SU-DHL-6 (cell line): ENCODE results near the gene TULP4.
"Not testable (repeated sequence)": the region's sequence is repeated elsewhere in the genome, so short reads cannot be mapped to it uniquely, and the experiment has no call there.

Experiments
- H2AFZ ChIP-seq: fragments of 200-600 bp; sonication (generic); 2 replicates; pipeline ENCODE4 v1.6.1; 2014; ENCODE audit warnings: low read depth, mild to moderate bottlenecking, moderate library complexity, mixed read lengths, antibody characterized with exemption, low read length; ENCODE audit not compliant: severe bottlenecking
- H3F3A ChIP-seq: fragments of 200-600 bp; shearing (Covaris generic); 2 replicates; pipeline ENCODE4 v1.6.0; 2016; ENCODE audit warnings: antibody characterized with exemption, mild to moderate bottlenecking; ENCODE audit not compliant: insufficient read depth
- H3K27ac ChIP-seq: fragments of 200-600 bp; sonication (generic); 2 replicates; pipeline ENCODE4 v1.5.1; 2016; ENCODE audit warnings: low read depth, mild to moderate bottlenecking, low read length, moderate library complexity, mixed read lengths
- H3K27me3 ChIP-seq: fragments of 200-600 bp; sonication (generic), shearing (Covaris generic); 2 replicates; pipeline ENCODE4 v1.6.0; 2014; ENCODE audit warnings: mild to moderate bottlenecking, low read length
- H3K36me3 ChIP-seq: fragments of 200-600 bp; sonication (generic); 2 replicates; pipeline ENCODE4 v1.6.1; 2014; ENCODE audit warnings: mild to moderate bottlenecking, low read length, mixed read lengths
- H3K4me2 ChIP-seq: fragments of 300-600, 200-600 bp; shearing (Covaris generic), sonication (generic); 2 replicates; pipeline ENCODE4 v1.6.0; 2014; ENCODE audit warnings: low read length, low read depth, mild to moderate bottlenecking; ENCODE audit not compliant: poor library complexity, severe bottlenecking
- H3K4me3 ChIP-seq: fragments of 200-600 bp; sonication (generic); 2 replicates; pipeline ENCODE4 v1.5.1; 2014; ENCODE audit warnings: antibody characterized with exemption, low read length, mild to moderate bottlenecking, mixed read lengths; ENCODE audit not compliant: insufficient read depth, poor library complexity, severe bottlenecking
- H3K79me2 ChIP-seq: fragments of 200-600 bp; sonication (generic); 2 replicates; pipeline ENCODE4 v1.6.1; 2014; ENCODE audit warnings: mild to moderate bottlenecking, low read length, moderate library complexity; ENCODE audit not compliant: insufficient read depth
- H3K9ac ChIP-seq: fragments of 200-600 bp; sonication (generic); 2 replicates; pipeline ENCODE4 v1.7.0; 2014; ENCODE audit warnings: mild to moderate bottlenecking, low read length
- H3K9me2 ChIP-seq: fragments of 200-600 bp; sonication (generic); replicated peaks from 2 replicates; pipeline ENCODE4 v1.6.1; 2014; ENCODE audit warnings: low read length; ENCODE audit not compliant: insufficient read depth
- H3K9me3 ChIP-seq: fragments of 200-600 bp; sonication (generic); 2 replicates; pipeline ENCODE4 v1.6.1; 2014; ENCODE audit warnings: low read length, mixed read lengths; ENCODE audit not compliant: insufficient read depth
- H4K20me1 ChIP-seq: fragments of 200-600 bp; sonication (generic); 2 replicates; pipeline ENCODE4 v1.6.1; 2014; ENCODE audit warnings: low read depth, mild to moderate bottlenecking, antibody characterized with exemption, low read length, moderate library complexity, mixed read lengths
- CTCF ChIP-seq: fragments of 200-600 bp; sonication (generic); IDR thresholded peaks from one replicate; pipeline ENCODE4 v1.5.1; 2017; ENCODE audit warnings: antibody characterized with exemption, mild to moderate bottlenecking, low read length, moderate library complexity; ENCODE audit not compliant: insufficient read depth, poor library complexity, severe bottlenecking
- EZH2phosphoT487 ChIP-seq: fragments of 200-600 bp; sonication (generic), shearing (Covaris generic); conservative IDR thresholded peaks from 2 replicates; pipeline ENCODE4 v1.6.1; 2018; ENCODE audit warnings: mild to moderate bottlenecking, antibody characterized with exemption, low read length, moderate library complexity, mixed read lengths

The TULP4 gene

GRCh38 chr6:158552796-158553138 is 240.5 kb downstream of the TULP4 start:
- Histone ChIP-seq H3K79me2 (no peaks in the 10 kb centered on the region), H3K36me3 (no peaks in the 10 kb centered on the region), H3K27ac (no peak overlapping the region), H3K9me2 (no peaks in the 10 kb centered on the region), H3F3A (no peaks in the 10 kb centered on the region), H3K27me3 (no peaks in the 10 kb centered on the region), H4K20me1 (no peaks in the 10 kb centered on the region), H3K4me3 (no peak overlapping the region), H3K9ac (no peak overlapping the region), H3K9me3 (no peaks in the 10 kb centered on the region), H3K4me2 (no peak overlapping the region), H2AFZ (no peak overlapping the region)
- TF ChIP-seq CTCF = no peak
- TF ChIP-seq EZH2phosphoT487 = no peak

DNA sequence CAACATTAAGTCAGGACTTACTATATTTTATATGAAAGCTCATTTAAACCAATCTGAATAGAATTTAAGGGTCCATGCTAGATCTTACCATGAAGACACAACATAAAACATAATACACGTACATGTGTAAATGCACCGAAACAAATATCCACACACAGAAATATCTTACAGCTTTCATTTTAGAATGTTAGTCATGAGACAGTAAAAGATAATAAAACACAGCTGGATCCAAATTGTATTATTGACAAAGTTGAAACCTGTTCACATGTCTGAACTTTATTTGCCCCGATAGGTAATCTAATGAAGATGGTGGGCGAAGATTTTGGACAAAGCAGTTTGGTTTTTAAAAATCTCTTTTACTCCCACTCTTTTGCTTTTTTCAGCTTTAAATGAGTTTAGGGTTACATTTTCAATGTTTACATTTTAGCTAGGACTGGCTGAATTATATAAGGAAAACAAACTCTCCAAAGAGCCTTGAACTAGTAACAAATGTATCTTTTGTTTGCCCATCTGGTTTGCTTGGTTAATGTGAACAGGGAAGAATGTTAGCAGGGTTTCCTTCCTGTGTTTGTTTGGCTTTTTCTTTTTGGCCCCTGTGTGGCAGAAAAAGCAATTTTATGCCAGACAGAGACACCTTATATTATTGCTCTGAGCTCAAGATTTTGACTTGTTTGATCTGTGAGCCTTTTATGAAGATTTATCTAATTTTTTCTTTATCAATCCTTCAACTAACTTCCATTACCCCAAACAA is 242.5 kb downstream of the TULP4 start:
- Histone ChIP-seq H4K20me1 (no peaks in the 10 kb centered on the region), H2AFZ (no peak overlapping the region), H3K9ac (no peak overlapping the region), H3K27ac (no peak overlapping the region), H3K36me3 (no peaks in the 10 kb centered on the region), H3K9me2 (no peaks in the 10 kb centered on the region), H3K4me3 (no peak overlapping the region), H3F3A (peaks cover 11% of the 10 kb centered on the region), H3K9me3 (no peaks in the 10 kb centered on the region), H3K27me3 (no peaks in the 10 kb centered on the region), H3K4me2 (no peak overlapping the region), H3K79me2 (no peaks in the 10 kb centered on the region)
- TF ChIP-seq EZH2phosphoT487 = no peak
- no peak for TF ChIP-seq CTCF

GRCh38 chr6:158556113-158556512 is 243.8 kb downstream of the TULP4 start:
- Histone ChIP-seq H2AFZ (no peak overlapping the region), H3K4me2 (no peak overlapping the region), H3K36me3 (no peaks in the 10 kb centered on the region), H3K27ac (no peak overlapping the region), H3K9me2 (no peaks in the 10 kb centered on the region), H3K27me3 (no peaks in the 10 kb centered on the region), H3K9me3 (no peaks in the 10 kb centered on the region), H3F3A (peaks cover 11% of the 10 kb centered on the region), H3K9ac (no peak overlapping the region), H4K20me1 (no peaks in the 10 kb centered on the region), H3K4me3 (no peak overlapping the region), H3K79me2 (peaks cover 6% of the 10 kb centered on the region; the same call in 1 of the 2 replicates)
- TF ChIP-seq EZH2phosphoT487 (no peak), CTCF (no peak)

DNA sequence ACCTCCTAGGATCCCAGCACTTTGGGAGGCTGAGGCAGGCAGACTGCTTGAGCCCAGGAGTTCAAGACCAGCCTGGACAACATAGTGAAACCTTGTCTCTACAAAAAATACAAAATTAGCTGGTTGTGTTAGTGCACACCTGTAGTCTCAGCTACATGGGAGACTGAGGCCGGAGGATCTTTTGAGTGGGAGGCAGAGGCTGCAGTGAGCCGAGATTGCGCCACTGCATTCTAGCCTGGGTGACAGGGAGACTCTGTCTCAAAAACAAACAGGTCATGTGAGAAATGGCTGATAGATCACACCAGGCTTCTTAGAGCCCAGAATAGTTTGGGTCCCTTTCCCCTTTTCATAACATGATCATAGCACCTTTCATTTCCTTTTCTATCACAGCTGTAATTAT is 244.8 kb downstream of the TULP4 start:
- not testable (repeated sequence) for H3K36me3 ChIP-seq, H3K4me3 ChIP-seq, H2AFZ ChIP-seq, H3K9me2 ChIP-seq, H3K4me2 ChIP-seq, H3K27ac ChIP-seq, H4K20me1 ChIP-seq, H3K9me3 ChIP-seq, H3K9ac ChIP-seq, H3K27me3 ChIP-seq
- Histone ChIP-seq H3F3A (peaks cover 11% of the 10 kb centered on the region), H3K79me2 (peaks cover 15% of the 10 kb centered on the region)
